GM23338 (cell line): ENCODE data around the gene TAB3. TPM values are rescaled to one million over a fixed set of nuclear protein-coding genes. Genes with fewer than 3 reads are reported as not detected.

Source experiments
- ATAC-seq: fragments of 200-7000 bp; cut with Tn5 transposase; 3 replicates; pipeline ENCODE4 v1.9.1; 2020
- DNase-seq: peaks from one replicate; pipeline ENCODE4 v3.0.0-alpha.2; 2015; ENCODE audit warnings: low spot score
- H2AFZ ChIP-seq: fragments of 200-600 bp; sonication (generic); 2 replicates; pipeline ENCODE4 v1.8.0; 2016; ENCODE audit warnings: antibody characterized with exemption, mild to moderate bottlenecking, moderate library complexity
- H3F3A ChIP-seq: fragments of 200-600 bp; sonication (generic); replicated peaks from 2 replicates; pipeline ENCODE4 v1.8.0; 2017; ENCODE audit warnings: antibody characterized with exemption, mixed run types, low read depth
- H3K27ac ChIP-seq: fragments of 200-600 bp; sonication (generic); 2 replicates; pipeline ENCODE4 v1.6.1; 2016; ENCODE audit warnings: low read depth
- H3K27me3 ChIP-seq: fragments of 200-600 bp; sonication (generic); 2 replicates; pipeline ENCODE4 v1.8.0; 2016; ENCODE audit warnings: mild to moderate bottlenecking, mixed run types, moderate library complexity; ENCODE audit not compliant: insufficient read depth
- H3K36me3 ChIP-seq: fragments of 200-600 bp; sonication (generic); 2 replicates; pipeline ENCODE4 v1.8.0; 2016; ENCODE audit warnings: mild to moderate bottlenecking; ENCODE audit not compliant: insufficient read depth
- H3K4me1 ChIP-seq: fragments of 200-600 bp; sonication (generic); 2 replicates; pipeline ENCODE4 v1.8.0; 2016; ENCODE audit warnings: mild to moderate bottlenecking, moderate library complexity; ENCODE audit not compliant: insufficient read depth
- H3K4me2 ChIP-seq: fragments of 200-600 bp; sonication (generic); 2 replicates; pipeline ENCODE4 v1.7.1; 2017; ENCODE audit warnings: mixed run types
- H3K4me3 ChIP-seq: fragments of 200-600 bp; sonication (generic); 2 replicates; pipeline ENCODE4 v1.6.1; 2016; ENCODE audit warnings: mixed run types
- H3K79me2 ChIP-seq: fragments of 200-600 bp; sonication (generic); replicated peaks from 2 replicates; pipeline ENCODE4 v1.8.0; 2017; ENCODE audit warnings: mild to moderate bottlenecking; ENCODE audit not compliant: insufficient read depth
- H3K9me2 ChIP-seq: fragments of 200-600 bp; sonication (generic); 2 replicates; pipeline ENCODE4 v1.8.0; 2017; ENCODE audit not compliant: insufficient read depth
- H4K20me1 ChIP-seq: fragments of 200-600 bp; sonication (generic); replicated peaks from 2 replicates; pipeline ENCODE4 v1.8.0; 2017; ENCODE audit warnings: mild to moderate bottlenecking; ENCODE audit not compliant: insufficient read depth
- H3K27ac Mint-ChIP-seq: 2 replicates; pipeline ENCODE4 v1.8.0; 2020; ENCODE audit warnings: inconsistent platforms, mild to moderate bottlenecking, moderate library complexity, mixed read lengths
- H3K27me3 Mint-ChIP-seq: 3 replicates; pipeline ENCODE4 v1.8.0; 2022; ENCODE audit warnings: low read depth, mild to moderate bottlenecking, moderate library complexity, mixed read lengths, inconsistent platforms; ENCODE audit not compliant: insufficient read depth, poor library complexity
- H3K36me3 Mint-ChIP-seq: 3 replicates; pipeline ENCODE4 v1.8.0; 2021; ENCODE audit warnings: low read depth, mild to moderate bottlenecking, inconsistent platforms, moderate library complexity, mixed read lengths
- H3K4me1 Mint-ChIP-seq: 3 replicates; pipeline ENCODE4 v1.8.0; 2020; ENCODE audit warnings: mild to moderate bottlenecking, inconsistent platforms, mixed read lengths
- H3K4me3 Mint-ChIP-seq: 3 replicates; pipeline ENCODE4 v1.8.0; 2021; ENCODE audit warnings: moderate library complexity, mild to moderate bottlenecking, inconsistent platforms, mixed read lengths
- H3K9me3 Mint-ChIP-seq: 3 replicates; pipeline ENCODE4 v1.8.0; 2020; ENCODE audit warnings: moderate library complexity, mild to moderate bottlenecking, inconsistent platforms, mixed read lengths
- CTCF ChIP-seq, 2 experiments: fragments of 200-600 bp in 1 of 2; sonication (generic) in 1 of 2; conservative IDR thresholded peaks; 2 replicates each; pipeline versions ENCODE4 v1.5.1 to v1.6.1; 2016 to 2017; ENCODE audit warnings: antibody characterized with exemption in 2 of 2, low read depth in 2 of 2, mild to moderate bottlenecking in 2 of 2, moderate library complexity in 1 of 2
- ETS1 ChIP-seq: IDR thresholded peaks from 2 replicates; pipeline ENCODE4 v1.6.1; 2016; ENCODE audit warnings: antibody characterized with exemption
- EZH2phosphoT487 ChIP-seq: fragments of 200-600 bp; sonication (generic); IDR thresholded peaks from one replicate; pipeline ENCODE4 v1.8.1; 2018; ENCODE audit warnings: antibody characterized with exemption; ENCODE audit not compliant: unreplicated experiment
- POLR2AphosphoS5 ChIP-seq: IDR thresholded peaks from 2 replicates; pipeline ENCODE4 v1.6.1; 2016; ENCODE audit warnings: antibody characterized with exemption, low read depth
- STAT1 ChIP-seq: IDR thresholded peaks from one replicate; pipeline ENCODE4 v1.6.1; 2016; ENCODE audit warnings: antibody characterized with exemption; ENCODE audit not compliant: unreplicated experiment
- ZNF331 ChIP-seq: fragments of 250-450 bp; sonication (Bioruptor Pico); IDR thresholded peaks from 2 replicates; pipeline ENCODE4 v1.5.0; 2020; ENCODE audit warnings: low read depth, mild to moderate bottlenecking, moderate library complexity
- polyA plus RNA-seq: library from polyadenylated mRNA; unstranded; fragments of >200 nt; fragmentation: Nextera tagmentation; extraction: Ambion mirVana; gene quantifications from 2 replicates; pipeline ENCODE4 v1.2.1, GENCODE V29; 2016
- total RNA-seq: library from RNA; depleted of rRNA; stranded (reverse); fragments of >200 nt; shearing (Covaris generic); gene quantifications from 2 replicates; pipeline ENCODE4 v1.2.3, GENCODE V29; 2014
- TF ChIP-seq, protein P1 (sequence below): IDR thresholded peaks from one replicate; pipeline ENCODE4 v1.6.1; 2018; ENCODE audit warnings: antibody characterized with exemption; ENCODE audit not compliant: unreplicated experiment

TAB3 gene
- total and polyA plus RNA-seq, 2 experiments from 2014 or later, result 4.4 to 21.7 TPM

- Mint-ChIP-seq H3K27me3 (peaks cover 5% of the 10 kb centered on the region), H3K4me3 (no peak overlapping the region), H3K4me1 (peaks cover 5% of the 10 kb centered on the region; the same call in 2 of the 3 replicates), H3K9me3 (no peaks in the 10 kb centered on the region), H3K36me3 (no peaks in the 10 kb centered on the region), H3K27ac (no peak overlapping the region)
- TF ChIP-seq EZH2phosphoT487 (no peak), POLR2AphosphoS5 (no peak), ETS1 (no peak), ZNF331 (CRISPR knock-in tag) (no peak), STAT1 (no peak)
- TF ChIP-seq, protein P1, sequence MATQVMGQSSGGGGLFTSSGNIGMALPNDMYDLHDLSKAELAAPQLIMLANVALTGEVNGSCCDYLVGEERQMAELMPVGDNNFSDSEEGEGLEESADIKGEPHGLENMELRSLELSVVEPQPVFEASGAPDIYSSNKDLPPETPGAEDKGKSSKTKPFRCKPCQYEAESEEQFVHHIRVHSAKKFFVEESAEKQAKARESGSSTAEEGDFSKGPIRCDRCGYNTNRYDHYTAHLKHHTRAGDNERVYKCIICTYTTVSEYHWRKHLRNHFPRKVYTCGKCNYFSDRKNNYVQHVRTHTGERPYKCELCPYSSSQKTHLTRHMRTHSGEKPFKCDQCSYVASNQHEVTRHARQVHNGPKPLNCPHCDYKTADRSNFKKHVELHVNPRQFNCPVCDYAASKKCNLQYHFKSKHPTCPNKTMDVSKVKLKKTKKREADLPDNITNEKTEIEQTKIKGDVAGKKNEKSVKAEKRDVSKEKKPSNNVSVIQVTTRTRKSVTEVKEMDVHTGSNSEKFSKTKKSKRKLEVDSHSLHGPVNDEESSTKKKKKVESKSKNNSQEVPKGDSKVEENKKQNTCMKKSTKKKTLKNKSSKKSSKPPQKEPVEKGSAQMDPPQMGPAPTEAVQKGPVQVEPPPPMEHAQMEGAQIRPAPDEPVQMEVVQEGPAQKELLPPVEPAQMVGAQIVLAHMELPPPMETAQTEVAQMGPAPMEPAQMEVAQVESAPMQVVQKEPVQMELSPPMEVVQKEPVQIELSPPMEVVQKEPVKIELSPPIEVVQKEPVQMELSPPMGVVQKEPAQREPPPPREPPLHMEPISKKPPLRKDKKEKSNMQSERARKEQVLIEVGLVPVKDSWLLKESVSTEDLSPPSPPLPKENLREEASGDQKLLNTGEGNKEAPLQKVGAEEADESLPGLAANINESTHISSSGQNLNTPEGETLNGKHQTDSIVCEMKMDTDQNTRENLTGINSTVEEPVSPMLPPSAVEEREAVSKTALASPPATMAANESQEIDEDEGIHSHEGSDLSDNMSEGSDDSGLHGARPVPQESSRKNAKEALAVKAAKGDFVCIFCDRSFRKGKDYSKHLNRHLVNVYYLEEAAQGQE, result no peak
- DNase-seq (no peak), ATAC-seq (no peak)
- no peaks in the 10 kb centered on the region for H3K79me2 ChIP-seq
- H3K27ac ChIP-seq, result no peak overlapping the region
- H3K9me2 ChIP-seq, result no peaks in the 10 kb centered on the region
- no peaks in the 10 kb centered on the region for H3K27me3 ChIP-seq
- H2AFZ ChIP-seq, result no peak overlapping the region
- no peaks in the 10 kb centered on the region for H4K20me1 ChIP-seq
- no peaks in the 10 kb centered on the region for H3K4me1 ChIP-seq
- no peak overlapping the region for H3K4me3 ChIP-seq
- no peaks in the 10 kb centered on the region for H3F3A ChIP-seq
- no peaks in the 10 kb centered on the region for H3K36me3 ChIP-seq
- H3K4me2 ChIP-seq, result no peak overlapping the region
Measured at GRCh38 chrX:30819080-30819479, 70.0 kb downstream of the TAB3 start.

- Mint-ChIP-seq H3K9me3 (no peaks in the 10 kb centered on the region), H3K27ac (no peak overlapping the region), H3K27me3 (peaks cover 3% of the 10 kb centered on the region), H3K4me3 (no peak overlapping the region), H3K4me1 (no peaks in the 10 kb centered on the region), H3K36me3 (no peaks in the 10 kb centered on the region)
- no peaks in the 10 kb centered on the region for H4K20me1 ChIP-seq
- H3K79me2 ChIP-seq, result no peaks in the 10 kb centered on the region
- no peaks in the 10 kb centered on the region for H3K36me3 ChIP-seq
- ATAC-seq, result no peak
- H3K27ac ChIP-seq, result no peak overlapping the region
- no peak overlapping the region for H2AFZ ChIP-seq
- TF ChIP-seq ZNF331 (CRISPR knock-in tag) (no peak), CTCF (conservative IDR thresholded peaks at IDR 0.05; ENCODE audit: low read depth in 2 of 2) (no peak), POLR2AphosphoS5 (no peak)
- no peak overlapping the region for H3K4me2 ChIP-seq
- H3K4me3 ChIP-seq, result no peak overlapping the region
- 0 out of 2 replicates have a peak, but pooled peaks cover 5% of the 10 kb centered on the region for H3K4me1 ChIP-seq
- H3F3A ChIP-seq, result no peaks in the 10 kb centered on the region
- no peak for DNase-seq
- no peaks in the 10 kb centered on the region for H3K9me2 ChIP-seq
- H3K27me3 ChIP-seq, result no peaks in the 10 kb centered on the region
Measured at GRCh38 chrX:30816079-30816478, 73.0 kb downstream of the TAB3 start.
